Neuronal stem cell (in vitro differentiated cells): ENCODE data around the gene TCEAL1.
"Not testable (repeated sequence)": the region's sequence is repeated elsewhere in the genome, so short reads cannot be mapped to it uniquely, and the experiment has no call there.

Source experiments
- DNase-seq: peaks from one replicate; pipeline ENCODE4 v3.0.0-alpha.2; 2013; ENCODE audit warnings: low spot score
- H2AFZ ChIP-seq: one replicate; pipeline ENCODE4 v1.6.1; 2013; ENCODE audit warnings: mild to moderate bottlenecking, low read length, inconsistent platforms
- H2AK5ac ChIP-seq: 2 replicates; pipeline ENCODE4 v1.6.1; 2013; ENCODE audit warnings: low read depth, mild to moderate bottlenecking, inconsistent platforms, low read length, moderate library complexity, mixed read lengths
- H2BK120ac ChIP-seq: 2 replicates; pipeline ENCODE4 v1.6.1; 2013; ENCODE audit warnings: low read depth, mild to moderate bottlenecking, inconsistent platforms, low read length, moderate library complexity, mixed read lengths
- H2BK12ac ChIP-seq: one replicate; pipeline ENCODE4 v1.6.1; 2013; ENCODE audit warnings: low read length, inconsistent platforms
- H2BK15ac ChIP-seq: 2 replicates; pipeline ENCODE4 v1.6.1; 2013; ENCODE audit warnings: mild to moderate bottlenecking, low read length, inconsistent platforms, mixed read lengths
- H2BK5ac ChIP-seq: one replicate; pipeline ENCODE4 v1.6.1; 2013; ENCODE audit warnings: inconsistent platforms, mild to moderate bottlenecking, low read length, moderate library complexity
- H3K14ac ChIP-seq: one replicate; pipeline ENCODE4 v1.6.1; 2013; ENCODE audit warnings: low read length, inconsistent platforms
- H3K18ac ChIP-seq: 2 replicates; pipeline ENCODE4 v1.6.1; 2013; ENCODE audit warnings: low read length, inconsistent platforms
- H3K23ac ChIP-seq: 2 replicates; pipeline ENCODE4 v1.6.1; 2013; ENCODE audit warnings: low read depth, mild to moderate bottlenecking, mixed read lengths, low read length, inconsistent platforms; ENCODE audit not compliant: poor library complexity
- H3K27ac ChIP-seq: replicated peaks from 3 replicates; pipeline ENCODE4 v1.5.1; 2013; ENCODE audit warnings: low read length, inconsistent platforms
- H3K27me3 ChIP-seq, 3 experiments: 2 replicates each; pipeline ENCODE4 v1.6.1; 2013; ENCODE audit warnings: low read length in 3 of 3, mild to moderate bottlenecking in 2 of 3, inconsistent platforms in 1 of 3, low read depth in 1 of 3, mixed read lengths in 1 of 3, moderate library complexity in 1 of 3; ENCODE audit not compliant: control insufficient read depth in 3 of 3, insufficient read depth in 3 of 3
- H3K36me3 ChIP-seq, 2 donors: replicated peaks in 1 of 2; 2 replicates each; pipeline ENCODE4 v1.6.1; 2013; ENCODE audit warnings: low read length in 2 of 2; ENCODE audit not compliant: control insufficient read depth in 2 of 2, insufficient read depth in 2 of 2
- H3K4ac ChIP-seq: 2 replicates; pipeline ENCODE4 v1.6.1; 2013; ENCODE audit warnings: inconsistent platforms, mild to moderate bottlenecking, low read length, moderate library complexity
- H3K4me1 ChIP-seq, 2 donors: 1 replicate in 1 of 2; 2 replicates in 1 of 2; pipeline ENCODE4 v1.6.1; 2013; ENCODE audit warnings: low read length in 2 of 2, low read depth in 1 of 2; ENCODE audit not compliant: control insufficient read depth in 2 of 2, insufficient read depth in 1 of 2
- H3K4me2 ChIP-seq: one replicate; pipeline ENCODE4 v1.6.1; 2013; ENCODE audit warnings: mild to moderate bottlenecking, low read length, inconsistent platforms; ENCODE audit not compliant: insufficient read depth, poor library complexity, severe bottlenecking
- H3K4me3 ChIP-seq, 2 donors: 2 replicates each; pipeline ENCODE4 v1.5.1; 2013; ENCODE audit warnings: low read length in 2 of 2, mild to moderate bottlenecking in 2 of 2, inconsistent platforms in 1 of 2, moderate library complexity in 1 of 2
- H3K79me1 ChIP-seq: one replicate; pipeline ENCODE4 v1.6.1; 2013; ENCODE audit warnings: low read depth, mild to moderate bottlenecking, inconsistent platforms, low read length, moderate library complexity
- H3K9ac ChIP-seq: one replicate; pipeline ENCODE4 v1.6.1; 2013; ENCODE audit warnings: mild to moderate bottlenecking, low read depth, low read length, inconsistent platforms; ENCODE audit not compliant: poor library complexity
- H3K9me3 ChIP-seq, 2 donors: replicated peaks in 1 of 2; 2 replicates each; pipeline versions ENCODE3 to v1.6.1; 2013; ENCODE audit warnings: low read length in 2 of 2, mild to moderate bottlenecking in 2 of 2, inconsistent platforms in 1 of 2, low read depth in 1 of 2, mixed read lengths in 1 of 2, moderate library complexity in 1 of 2; ENCODE audit not compliant: control insufficient read depth in 2 of 2, insufficient read depth in 1 of 2
- H4K8ac ChIP-seq: one replicate; pipeline ENCODE4 v1.6.1; 2013; ENCODE audit warnings: low read depth, mild to moderate bottlenecking, inconsistent platforms, low read length, moderate library complexity
- H4K91ac ChIP-seq: one replicate; pipeline ENCODE4 v1.6.1; 2013; ENCODE audit warnings: low read length, low read depth, mild to moderate bottlenecking, inconsistent platforms; ENCODE audit not compliant: poor library complexity
- WGBS, 2 donors: extraction: QIAGEN DNeasy Blood & Tissue Kit; methylation state at CpG; one replicate each; pipeline ENCODE4 v1.1.7; 2013; ENCODE audit warnings: missing lambda C conversion rate in 2 of 2, mixed read lengths in 1 of 2; ENCODE audit not compliant: insufficient read length in 2 of 2, insufficient replicate concordance in 1 of 2; ENCODE audit errors: extremely low coverage in 2 of 2; 5-methylcytosine and 5-hydroxymethylcytosine counted together

The TCEAL1 gene

GRCh38 chrX:103659460-103659859 lies 30.7 kb downstream of the TCEAL1 start:
- not testable (repeated sequence) for H3K18ac ChIP-seq, H3K4me2 ChIP-seq, H2BK12ac ChIP-seq, DNase-seq, H3K79me1 ChIP-seq, H2AFZ ChIP-seq, H3K4me3 ChIP-seq, H3K9ac ChIP-seq, H4K8ac ChIP-seq, H3K27ac ChIP-seq, H3K9me3 ChIP-seq, H3K23ac ChIP-seq, H2BK5ac ChIP-seq, H3K14ac ChIP-seq, H2BK120ac ChIP-seq, H2AK5ac ChIP-seq, H4K91ac ChIP-seq, H2BK15ac ChIP-seq, H3K4ac ChIP-seq, H3K36me3 ChIP-seq, H3K4me1 ChIP-seq
- H3K27me3 ChIP-seq, result peaks cover 0 to 13% (median 0%) of the 10 kb centered on the region in 3 experiments
- no CpG with 5 or more reads among the region's 2 CpGs for WGBS, 2 donors

- Histone ChIP-seq H3K4me2 (peak overlapping the region; percentile 33), H3K4ac (no peak overlapping the region), H2BK12ac (no peak overlapping the region), H3K9me3 (no peaks in the 10 kb centered on the region), H2BK5ac (no peak overlapping the region), H2AK5ac (no peak overlapping the region), H3K27ac (no peak overlapping the region), H4K8ac (no peak overlapping the region), H4K91ac (no peak overlapping the region), H3K14ac (no peak overlapping the region), H3K4me3 (peak overlapping the region in 1 of 2 donors; percentile 28), H3K27me3 (peaks cover 0 to 45% (median 0%) of the 10 kb centered on the region in 3 experiments), H3K9ac (no peak overlapping the region), H3K4me1 (peaks cover 0 to 2% of the 10 kb centered on the region in 2 donors), H3K36me3 (no peaks in the 10 kb centered on the region), H3K23ac (no peak overlapping the region), H3K18ac (no peak overlapping the region), H2AFZ (peak overlapping the region; percentile 45), H2BK120ac (no peak overlapping the region), H2BK15ac (no peak overlapping the region), H3K79me1 (no peaks in the 10 kb centered on the region)
- no peak for DNase-seq
- WGBS, 2 donors, result no CpG with 5 or more reads among the region's 23 CpGs
Observed at GRCh38 chrX:103663981-103664762, 35.4 kb downstream of the TCEAL1 start.

GRCh38 chrX:103666202-103667107 lies 37.7 kb downstream of the TCEAL1 start:
- Histone ChIP-seq H2BK15ac (no peak overlapping the region), H4K91ac (no peak overlapping the region), H3K14ac (no peak overlapping the region), H2BK12ac (no peak overlapping the region), H3K4ac (no peak overlapping the region), H3K9me3 (no peaks in the 10 kb centered on the region), H2BK120ac (no peak overlapping the region), H3K36me3 (no peaks in the 10 kb centered on the region), H2AK5ac (no peak overlapping the region), H3K4me1 (peaks cover 0 to 2% of the 10 kb centered on the region in 2 donors), H3K79me1 (no peaks in the 10 kb centered on the region), H3K18ac (no peak overlapping the region), H2BK5ac (peak overlapping the region; percentile 13), H3K9ac (no peak overlapping the region), H3K27me3 (peaks cover 0 to 45% (median 0%) of the 10 kb centered on the region in 3 experiments), H2AFZ (no peak overlapping the region), H4K8ac (no peak overlapping the region), H3K23ac (no peak overlapping the region), H3K27ac (no peak overlapping the region), H3K4me2 (no peak overlapping the region), H3K4me3 (no peak overlapping the region)
- DNase-seq, result no peak
- WGBS, 2 donors, result no CpG with 5 or more reads among the region's 3 CpGs

GRCh38 chrX:103669745-103670144 lies 41.0 kb downstream of the TCEAL1 start:
- WGBS, 2 donors, result no CpG with 5 or more reads among the region's 1 CpG
- no peak overlapping the region for H3K4ac ChIP-seq
- H2BK120ac ChIP-seq, result no peak overlapping the region
- H3K27me3 ChIP-seq, result peaks cover 0 to 29% (median 0%) of the 10 kb centered on the region in 3 experiments
- H2AK5ac ChIP-seq, result no peak overlapping the region
- no peak overlapping the region for H4K91ac ChIP-seq
- H3K4me1 ChIP-seq, result peaks cover 0 to 2% of the 10 kb centered on the region in 2 donors
- H3K14ac ChIP-seq, result no peak overlapping the region
- no peak overlapping the region for H2BK12ac ChIP-seq
- no peaks in the 10 kb centered on the region for H3K36me3 ChIP-seq
- H3K9ac ChIP-seq, result no peak overlapping the region
- H3K4me2 ChIP-seq, result no peak overlapping the region
- H2BK5ac ChIP-seq, result no peak overlapping the region
- H3K9me3 ChIP-seq, result no peaks in the 10 kb centered on the region
- no peaks in the 10 kb centered on the region for H3K79me1 ChIP-seq
- H3K23ac ChIP-seq, result no peak overlapping the region
- no peak overlapping the region for H3K27ac ChIP-seq
- H2AFZ ChIP-seq, result no peak overlapping the region
- H3K4me3 ChIP-seq, result no peak overlapping the region
- H4K8ac ChIP-seq, result no peak overlapping the region
- no peak overlapping the region for H2BK15ac ChIP-seq
- DNase-seq, result no peak
- H3K18ac ChIP-seq, result no peak overlapping the region
